IMR-90 (cell line): ENCODE data around the gene SSTR4. TPM values are rescaled to one million over a fixed set of nuclear protein-coding genes. Genes with fewer than 3 reads are reported as not detected.

Experiments used
- ATAC-seq: fragments of 200-7000 bp; cut with Tn5 transposase; 2 replicates; pipeline ENCODE4 v1.9.1; 2020; ENCODE audit warnings: low read depth, mild to moderate bottlenecking, moderate library complexity
- BruUV-seq: library from RNA; stranded (reverse); fragments of 400-500 nt; replicated peaks from 2 replicates; lab custom pipeline; 2021; lab: Mats Ljungman, UMichigan
- CTCF ChIA-PET: fragments of 300-600 bp; formaldehyde crosslinking; extraction: SDS; loops from one replicate; lab custom pipeline; 2021; ENCODE audit warnings: antibody characterized with exemption; lab: Yijun Ruan, JAX
- POLR2A ChIA-PET: fragments of 300-600 bp; sonication (Branson Sonifier 250); formaldehyde crosslinking; loops from one replicate; lab custom pipeline; 2022; ENCODE audit warnings: antibody characterized with exemption; ENCODE audit not compliant: unreplicated experiment; lab: Charles Lee
- DNase-seq: peaks from one replicate; pipeline ENCODE4 v3.0.0; 2013
- H2AFZ ChIP-seq: replicated peaks from 2 replicates; pipeline ENCODE3; 2013; ENCODE audit warnings: low read length, mild to moderate bottlenecking; ENCODE audit not compliant: poor library complexity
- H2AK5ac ChIP-seq: 2 replicates; pipeline ENCODE4 v1.6.1; 2013; ENCODE audit warnings: low read depth, low read length, inconsistent platforms
- H2AK9ac ChIP-seq: replicated peaks from 2 replicates; pipeline ENCODE3; 2013; ENCODE audit warnings: mild to moderate bottlenecking, low read depth, low read length, moderate library complexity; ENCODE audit not compliant: poor library complexity
- H2BK120ac ChIP-seq: 2 replicates; pipeline ENCODE4 v1.6.1; 2013; ENCODE audit warnings: low read depth, low read length, inconsistent platforms
- H2BK15ac ChIP-seq: 3 replicates; pipeline ENCODE4 v1.6.1; 2013; ENCODE audit warnings: low read depth, low read length, inconsistent platforms
- H2BK20ac ChIP-seq: 2 replicates; pipeline ENCODE4 v1.6.1; 2013; ENCODE audit warnings: low read depth, mild to moderate bottlenecking, inconsistent platforms, low read length, moderate library complexity
- H2BK5ac ChIP-seq: 2 replicates; pipeline ENCODE4 v1.6.1; 2013; ENCODE audit warnings: mild to moderate bottlenecking, low read depth, low read length, inconsistent platforms; ENCODE audit not compliant: poor library complexity, severe bottlenecking
- H3K14ac ChIP-seq: replicated peaks from 2 replicates; pipeline ENCODE4 v1.6.1; 2013; ENCODE audit warnings: low read depth, low read length, inconsistent platforms
- H3K18ac ChIP-seq: 2 replicates; pipeline ENCODE4 v1.6.1; 2013; ENCODE audit warnings: low read depth, low read length, control low read depth
- H3K23ac ChIP-seq: 2 replicates; pipeline ENCODE4 v1.6.1; 2013; ENCODE audit warnings: low read depth, low read length, inconsistent platforms
- H3K27ac ChIP-seq: 2 replicates; pipeline ENCODE4 v1.5.1; 2013; ENCODE audit warnings: mild to moderate bottlenecking, control low read depth, low read length; ENCODE audit not compliant: insufficient read depth
- H3K27me3 ChIP-seq: 2 replicates; pipeline ENCODE4 v1.6.1; 2013; ENCODE audit warnings: low read length; ENCODE audit not compliant: control insufficient read depth, insufficient read depth
- H3K36me3 ChIP-seq: 2 replicates; pipeline ENCODE4 v1.6.1; 2013; ENCODE audit warnings: low read length, mixed read lengths; ENCODE audit not compliant: control insufficient read depth, insufficient read depth
- H3K4ac ChIP-seq: 2 replicates; pipeline ENCODE4 v1.6.1; 2013; ENCODE audit warnings: low read depth, low read length, inconsistent platforms
- H3K4me1 ChIP-seq: 2 replicates; pipeline ENCODE4 v1.6.1; 2013; ENCODE audit warnings: low read length, mixed read lengths; ENCODE audit not compliant: control insufficient read depth, insufficient read depth
- H3K4me2 ChIP-seq: 2 replicates; pipeline ENCODE4 v1.6.1; 2013; ENCODE audit warnings: low read depth, mild to moderate bottlenecking, control low read depth, low read length, moderate library complexity
- H3K4me3 ChIP-seq: 2 replicates; pipeline ENCODE4 v1.5.1; 2013; ENCODE audit warnings: low read depth, mild to moderate bottlenecking, control low read depth, low read length, moderate library complexity; ENCODE audit not compliant: insufficient read depth
- H3K56ac ChIP-seq: 2 replicates; pipeline ENCODE4 v1.6.1; 2013; ENCODE audit warnings: low read length, inconsistent platforms; ENCODE audit not compliant: insufficient read depth; ENCODE audit errors: extremely low read depth
- H3K79me1 ChIP-seq, 2 experiments: 2 replicates each; pipeline ENCODE4 v1.6.1; 2013; ENCODE audit warnings: low read length in 2 of 2, inconsistent platforms in 1 of 2, low read depth in 1 of 2
- H3K9ac ChIP-seq: 2 replicates; pipeline ENCODE4 v1.6.1; 2013; ENCODE audit warnings: low read depth, low read length, control low read depth
- H3K9me1 ChIP-seq: 2 replicates; pipeline ENCODE4 v1.6.1; 2013; ENCODE audit warnings: low read length, inconsistent platforms; ENCODE audit not compliant: insufficient read depth
- H3K9me3 ChIP-seq: 2 replicates; pipeline ENCODE4 v1.6.1; 2013; ENCODE audit warnings: low read length; ENCODE audit not compliant: control insufficient read depth, insufficient read depth
- H4K20me1 ChIP-seq: 2 replicates; pipeline ENCODE4 v1.6.1; 2013; ENCODE audit warnings: low read length, inconsistent platforms; ENCODE audit not compliant: insufficient read depth
- H4K5ac ChIP-seq: 2 replicates; pipeline ENCODE4 v1.6.1; 2013; ENCODE audit warnings: mild to moderate bottlenecking, low read depth, low read length, control low read depth
- H4K8ac ChIP-seq, 2 experiments: 2 replicates each; pipeline ENCODE4 v1.6.1; 2013; ENCODE audit warnings: low read depth in 2 of 2, low read length in 2 of 2, control low read depth in 1 of 2, inconsistent platforms in 1 of 2
- H4K91ac ChIP-seq: 2 replicates; pipeline ENCODE4 v1.6.1; 2013; ENCODE audit warnings: low read depth, low read length, inconsistent platforms; ENCODE audit not compliant: insufficient read depth
- CTCF ChIP-seq: conservative IDR thresholded peaks from 2 replicates; pipeline ENCODE4 v1.5.1; 2012; ENCODE audit warnings: mild to moderate bottlenecking, low read depth, low read length, improper control_type of control experiment
- MAFK ChIP-seq: IDR thresholded peaks from 2 replicates; pipeline ENCODE4 v1.6.1; 2012; ENCODE audit warnings: low read depth, low read length, improper control_type of control experiment
- MAZ ChIP-seq: IDR thresholded peaks from 2 replicates; pipeline ENCODE4 v1.6.1; 2012; ENCODE audit warnings: low read depth, mild to moderate bottlenecking, low read length, improper control_type of control experiment, moderate library complexity, borderline replicate concordance
- NFE2L2 ChIP-seq: fragments of 150-350 bp; IDR thresholded peaks from 2 replicates; pipeline ENCODE4 v1.6.1; 2016; ENCODE audit warnings: low read depth, mild to moderate bottlenecking, low read length
- POLR2A ChIP-seq: IDR thresholded peaks from 2 replicates; pipeline ENCODE4 v1.6.1; 2012; ENCODE audit warnings: mild to moderate bottlenecking, low read depth, low read length
- RFX5 ChIP-seq: IDR thresholded peaks from 2 replicates; pipeline ENCODE4 v1.8.0; 2012; ENCODE audit warnings: low read depth, mild to moderate bottlenecking, low read length, moderate library complexity
- USF2 ChIP-seq: fragments of 150-350 bp; IDR thresholded peaks from 2 replicates; pipeline ENCODE4 v1.6.1; 2017; ENCODE audit warnings: mild to moderate bottlenecking, antibody characterized with exemption, low read length, low read depth
- WGBS, 2 experiments: methylation state at CpG; one replicate each; pipeline versions ENCODE4 v1.1.5 to v1.1.7; 2013; ENCODE audit warnings: missing lambda C conversion rate in 2 of 2; ENCODE audit not compliant: insufficient read length in 1 of 2; ENCODE audit errors: extremely low coverage in 2 of 2; 5-methylcytosine and 5-hydroxymethylcytosine counted together
- dilution Hi-C: fragments of 300-500 bp; cut with HindIII; formaldehyde crosslinking; loops from one replicate; pipeline ENCODE4 v1.14.3; 2018; ENCODE audit warnings: low sequenced_read_pairs; ENCODE audit not compliant: unreplicated experiment
- in situ Hi-C: fragments of 300-500 bp; cut with MboI; formaldehyde crosslinking; loops from 3 replicates; pipeline ENCODE4 v1.14.3; 2019; ENCODE audit warnings: low sequenced_read_pairs, inconsistent platforms, mixed read lengths
- intact Hi-C: fragments of 100-400 bp; cut with micrococcal nuclease; formaldehyde crosslinking; loops from 2 replicates; pipeline ENCODE4 v1.10.0; 2022
- polyA plus RNA-seq, 3 experiments: library from polyadenylated mRNA; depleted of rRNA; stranded (reverse); fragments of >200 nt; gene quantifications; 2 replicates each; pipeline ENCODE4 v1.2.3, GENCODE V29; 2012; ENCODE audit warnings: low replicate concordance in 1 of 3
- total RNA-seq: library from RNA; depleted of rRNA; stranded (reverse); fragments of >200 nt; gene quantifications from 2 replicates; pipeline ENCODE4 v1.2.3, GENCODE V29; 2012

The SSTR4 gene
- total and polyA plus RNA-seq, 2 of the 4 experiments (the other 2 are of a cell fraction), result not detected

- H2AK9ac ChIP-seq, result no peak overlapping the region
- in situ Hi-C loops, result no loop called here
- CTCF ChIA-PET, result no interaction called here
These were observed 34.0 kb downstream of the SSTR4 start for GRCh38 chr20:23069108-23069507.

More at GRCh38 chr20:23069108-23069507, 34.0 kb downstream of the SSTR4 start:
- intact Hi-C loops, result no loop called here
- Histone ChIP-seq H3K9ac (no peak overlapping the region), H3K4me3 (no peak overlapping the region), H3K4me1 (no peaks in the 10 kb centered on the region), H3K36me3 (no peaks in the 10 kb centered on the region), H4K5ac (no peak overlapping the region), H3K56ac (no peak overlapping the region), H3K14ac (no peak overlapping the region), H4K91ac (no peak overlapping the region), H4K8ac (no peak overlapping the region), H3K4me2 (no peak overlapping the region), H2AFZ (no peak overlapping the region), H3K79me1 (no peaks in the 10 kb centered on the region), H3K27me3 (peaks cover 27% of the 10 kb centered on the region), H3K9me1 (no peaks in the 10 kb centered on the region), H2AK5ac (no peak overlapping the region), H3K18ac (no peak overlapping the region), H2BK5ac (no peak overlapping the region), H2BK120ac (no peak overlapping the region), H3K9me3 (no peaks in the 10 kb centered on the region), H3K27ac (no peak overlapping the region), H3K23ac (no peak overlapping the region), H2BK20ac (no peak overlapping the region), H2BK15ac (no peak overlapping the region), H4K20me1 (no peaks in the 10 kb centered on the region), H3K4ac (no peak overlapping the region)
- dilution Hi-C loops, result no loop called here
- no TSS peak for BruUV-seq
- ATAC-seq, result no peak
- no peak for TF ChIP-seq MAFK
- TF ChIP-seq CTCF, result no peak
- TF ChIP-seq POLR2A, result no peak
- no peak for TF ChIP-seq MAZ
- TF ChIP-seq NFE2L2, result no peak
- TF ChIP-seq USF2, result no peak
- no peak for TF ChIP-seq RFX5
- no CpG with 5 or more reads among the region's 2 CpGs for WGBS, 2 experiments
- POLR2A ChIA-PET, result no interaction called here
- no peak for DNase-seq
